Suprapubic skin (tissue), 4 donors: Measurements from ENCODE around the gene ARRB1.

Source experiments
- EP300 ChIP-seq: sonication (generic); formaldehyde crosslinking; IDR thresholded peaks from one replicate; pipeline ENCODE4 v1.6.1; 2017; ENCODE audit warnings: antibody characterized with exemption
- POLR2AphosphoS5 ChIP-seq, 3 donors: sonication (generic); formaldehyde crosslinking; IDR thresholded peaks; one replicate each; pipeline ENCODE4 v1.6.1; 2017; ENCODE audit warnings: antibody characterized with exemption in 3 of 3
- TF ChIP-seq, protein P1 (sequence below), 2 donors: fragments of 200-600 bp in 1 of 2; fragments of 450-650 bp in 1 of 2; sonication (generic) in 1 of 2; IDR thresholded peaks; one replicate each; pipeline ENCODE4 v1.5.1; 2016 to 2019; ENCODE audit warnings: antibody characterized with exemption in 2 of 2, mild to moderate bottlenecking in 1 of 2, moderate library complexity in 1 of 2

DNA sequence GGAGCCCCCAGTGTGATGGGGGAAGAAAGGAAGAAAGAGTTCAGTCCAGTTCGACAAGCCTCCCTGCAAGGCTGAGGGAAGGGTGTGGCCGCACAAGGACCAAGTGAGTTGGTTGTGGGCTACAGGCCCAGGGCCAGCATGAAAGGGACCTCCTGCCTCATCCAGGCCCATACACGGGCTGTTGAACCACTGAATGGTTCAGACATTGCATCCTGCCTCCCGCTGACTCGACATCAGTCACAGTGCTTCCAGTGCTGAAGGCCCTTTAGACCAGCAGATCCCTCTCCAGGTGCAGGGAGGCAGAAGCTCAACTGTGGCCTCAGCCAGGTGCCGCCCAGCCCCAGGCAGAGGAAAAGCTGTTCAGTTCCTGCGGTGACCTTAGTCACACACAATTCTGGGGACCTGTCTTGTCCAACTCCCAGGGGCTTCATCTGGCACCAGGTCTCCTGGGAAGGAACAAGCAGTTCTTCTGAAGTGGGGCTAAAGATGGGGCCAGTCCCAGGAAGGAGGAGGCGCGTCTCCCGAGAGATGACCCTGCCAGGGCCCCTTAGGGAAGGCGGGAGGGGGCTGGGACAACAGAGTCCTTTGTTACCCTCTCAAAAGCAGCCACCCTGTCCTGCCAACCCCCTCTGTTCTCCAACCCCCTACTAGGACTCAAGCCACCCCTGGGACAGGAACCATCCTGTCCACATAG lies 6.6 kb downstream of the ARRB1 start:
- TF ChIP-seq, protein P1, sequence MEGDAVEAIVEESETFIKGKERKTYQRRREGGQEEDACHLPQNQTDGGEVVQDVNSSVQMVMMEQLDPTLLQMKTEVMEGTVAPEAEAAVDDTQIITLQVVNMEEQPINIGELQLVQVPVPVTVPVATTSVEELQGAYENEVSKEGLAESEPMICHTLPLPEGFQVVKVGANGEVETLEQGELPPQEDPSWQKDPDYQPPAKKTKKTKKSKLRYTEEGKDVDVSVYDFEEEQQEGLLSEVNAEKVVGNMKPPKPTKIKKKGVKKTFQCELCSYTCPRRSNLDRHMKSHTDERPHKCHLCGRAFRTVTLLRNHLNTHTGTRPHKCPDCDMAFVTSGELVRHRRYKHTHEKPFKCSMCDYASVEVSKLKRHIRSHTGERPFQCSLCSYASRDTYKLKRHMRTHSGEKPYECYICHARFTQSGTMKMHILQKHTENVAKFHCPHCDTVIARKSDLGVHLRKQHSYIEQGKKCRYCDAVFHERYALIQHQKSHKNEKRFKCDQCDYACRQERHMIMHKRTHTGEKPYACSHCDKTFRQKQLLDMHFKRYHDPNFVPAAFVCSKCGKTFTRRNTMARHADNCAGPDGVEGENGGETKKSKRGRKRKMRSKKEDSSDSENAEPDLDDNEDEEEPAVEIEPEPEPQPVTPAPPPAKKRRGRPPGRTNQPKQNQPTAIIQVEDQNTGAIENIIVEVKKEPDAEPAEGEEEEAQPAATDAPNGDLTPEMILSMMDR (IDR thresholded peaks at IDR 0.05), result no peak
- no peak for TF ChIP-seq EP300
- TF ChIP-seq POLR2AphosphoS5 (IDR thresholded peaks at IDR 0.05), result no peak
